ENCODE measurements around the gene DCPS.

DNA sequence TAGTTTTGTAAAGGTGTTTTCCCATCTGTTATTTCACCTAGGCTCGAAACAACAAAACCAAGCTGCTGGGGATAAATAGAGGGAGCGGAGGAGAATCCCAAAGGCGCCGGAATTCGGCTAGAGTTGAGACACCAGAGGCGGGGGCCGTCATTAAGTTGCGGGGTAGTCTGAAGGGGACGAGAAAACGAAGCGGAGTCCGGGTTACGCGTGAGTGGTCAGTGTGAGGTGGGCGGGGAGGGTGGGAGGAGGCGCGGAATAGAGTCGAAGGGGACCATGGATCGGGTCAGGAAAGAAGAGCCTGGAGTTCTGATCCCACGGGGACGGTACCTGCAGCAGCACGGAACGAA lies 35.5 kb upstream of the DCPS start:
- TF ChIP-seq EZH2 (IDR thresholded peaks at IDR 0.05; ENCODE audit: insufficient read depth, poor library complexity, severe bottlenecking), result no peak
- no peak for TF ChIP-seq EZH2phosphoT487 (IDR thresholded peaks at IDR 0.05; ENCODE audit: insufficient read depth, low read depth)
